Measurements from ENCODE around the gene LZIC.
"Not testable (repeated sequence)": the region's sequence is repeated elsewhere in the genome, so short reads cannot be mapped to it uniquely, and the experiment has no call there.

Gene LZIC

DNA sequence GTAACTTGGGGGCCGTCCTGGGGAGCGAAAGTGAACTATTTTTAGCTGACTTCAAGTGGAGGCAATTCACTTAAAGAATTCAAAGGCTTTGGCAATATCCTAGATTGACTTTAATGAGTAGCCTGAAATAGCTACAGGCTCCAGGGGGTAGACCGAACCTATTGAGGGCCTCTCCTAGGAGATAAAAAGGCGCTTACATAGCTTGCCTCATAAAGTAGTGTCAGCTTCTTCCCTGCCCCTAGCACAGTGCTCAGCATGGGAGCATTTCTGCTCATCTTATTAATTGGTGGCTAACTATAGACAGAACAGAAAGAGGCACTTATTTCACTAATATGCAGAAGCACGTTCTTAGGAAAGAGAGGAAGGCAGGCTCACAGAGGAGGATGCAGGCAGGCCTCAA is 20.8 kb downstream of the LZIC start:
- Mint-ChIP-seq H3K4me3 (no peak overlapping the region), H3K4me1 (ENCODE audit: low read depth) (peaks cover 6% of the 10 kb centered on the region), H3K36me3 (ENCODE audit: low read depth) (no peaks in the 10 kb centered on the region), H3K9me3 (no peaks in the 10 kb centered on the region), H3K27ac (no peak overlapping the region), H3K27me3 (peaks cover 6% of the 10 kb centered on the region)
- intact Hi-C loops (cut with micrococcal nuclease): no loop called here

DNA sequence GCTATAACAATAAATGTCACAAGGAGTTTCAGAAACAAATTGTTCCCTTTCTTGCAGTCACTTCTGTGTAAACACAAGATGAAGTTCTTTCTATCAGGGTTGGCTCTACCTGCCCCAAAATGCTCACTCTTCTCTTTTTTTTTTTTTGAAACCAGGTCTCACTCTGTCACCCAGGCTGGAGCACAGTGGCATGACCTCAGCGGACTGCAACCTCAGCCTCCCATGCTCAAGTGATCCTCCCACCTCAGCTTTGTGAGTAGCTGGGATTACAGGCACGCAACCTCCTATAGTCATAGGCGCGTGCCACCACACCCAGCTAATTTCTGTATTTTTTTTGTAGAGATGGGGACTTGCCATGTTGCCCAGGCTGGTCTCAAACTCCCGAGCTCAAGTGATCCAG is 22.6 kb downstream of the LZIC start:
- intact Hi-C loops (cut with micrococcal nuclease): no loop called here
- Mint-ChIP-seq H3K9me3 (no peaks in the 10 kb centered on the region), H3K4me1 (ENCODE audit: low read depth) (no peaks in the 10 kb centered on the region), H3K4me3 (no peak overlapping the region), H3K27me3 (peaks cover 6% of the 10 kb centered on the region), H3K36me3 (ENCODE audit: low read depth) (no peaks in the 10 kb centered on the region), H3K27ac (no peak overlapping the region)

DNA sequence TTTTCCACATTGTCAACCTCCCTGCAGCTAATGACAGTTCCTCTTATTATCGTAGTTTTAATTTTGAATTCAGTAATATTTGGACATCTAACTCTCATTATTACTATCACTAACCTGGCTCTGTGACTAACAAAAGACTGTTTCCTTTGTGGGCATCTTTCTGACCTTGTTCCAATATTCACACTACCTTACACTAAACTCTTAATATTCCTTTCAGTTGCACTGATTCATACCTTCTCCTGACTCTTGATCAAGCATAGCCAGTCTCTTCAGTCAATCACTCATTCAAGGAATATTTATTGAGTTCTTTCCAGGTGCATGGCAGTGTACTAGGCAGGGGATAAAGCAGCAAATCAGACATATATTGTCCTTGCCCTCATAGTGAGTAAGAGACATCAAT is 25.3 kb downstream of the LZIC start:
- H3K4me3 Mint-ChIP-seq: no peak overlapping the region
- H3K4me1 Mint-ChIP-seq (ENCODE audit: low read depth): peaks cover under 1% of the 10 kb centered on the region
- no peaks in the 10 kb centered on the region for H3K36me3 Mint-ChIP-seq (ENCODE audit: low read depth)
- H3K9me3 Mint-ChIP-seq: no peaks in the 10 kb centered on the region
- H3K27ac Mint-ChIP-seq: no peak overlapping the region
- intact Hi-C loops (cut with micrococcal nuclease): no loop called here
- H3K27me3 Mint-ChIP-seq: peaks cover 6% of the 10 kb centered on the region

DNA sequence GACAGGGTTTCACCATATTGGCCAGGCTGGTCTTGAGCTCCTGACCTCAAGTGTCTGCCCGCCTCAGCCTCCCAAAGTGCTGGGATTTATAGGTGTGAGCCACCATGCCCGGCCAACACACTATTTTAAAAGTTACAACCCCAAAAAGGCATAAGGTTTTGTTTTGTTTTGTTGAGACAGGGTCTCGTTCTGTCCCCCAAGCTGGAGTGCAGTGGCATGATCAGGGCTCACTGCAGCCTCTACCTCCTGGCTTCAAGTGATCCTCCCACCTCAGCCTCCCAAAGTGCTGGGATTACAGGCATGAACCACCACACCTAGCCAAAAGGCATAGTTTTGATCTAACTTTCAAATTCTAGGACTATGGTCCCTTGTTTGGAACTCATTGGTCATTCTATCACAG is 25.7 kb downstream of the LZIC start:
- H3K4me3 Mint-ChIP-seq; H3K27me3 Mint-ChIP-seq; intact Hi-C loops (cut with micrococcal nuclease); H3K9me3 Mint-ChIP-seq; H3K27ac Mint-ChIP-seq; H3K4me1 Mint-ChIP-seq (ENCODE audit: low read depth); H3K36me3 Mint-ChIP-seq (ENCODE audit: low read depth): not testable (repeated sequence)

DNA sequence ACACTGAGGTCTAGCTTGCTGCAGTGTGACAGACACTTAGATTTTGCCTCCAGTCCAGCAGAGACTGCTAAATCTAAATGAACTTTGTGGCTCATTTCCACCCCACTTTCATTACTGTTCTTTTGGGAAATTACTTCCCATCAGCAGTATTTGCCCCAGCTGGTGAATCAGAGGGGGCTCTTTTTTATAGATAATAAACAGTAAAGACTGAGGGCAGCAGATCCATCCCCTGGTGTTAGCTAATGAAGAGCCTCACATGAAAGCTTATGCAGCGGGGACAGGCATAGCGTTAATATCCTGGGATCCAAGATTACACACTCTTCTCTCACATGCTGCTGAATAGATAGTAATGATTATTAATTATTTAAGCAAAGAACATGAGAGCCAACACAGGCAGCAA is 26.7 kb downstream of the LZIC start:
- peaks cover 13% of the 10 kb centered on the region for H3K4me1 Mint-ChIP-seq (ENCODE audit: low read depth)
- intact Hi-C loops (cut with micrococcal nuclease): no loop called here
- no peaks in the 10 kb centered on the region for H3K36me3 Mint-ChIP-seq (ENCODE audit: low read depth)
- H3K4me3 Mint-ChIP-seq: no peak overlapping the region
- H3K27ac Mint-ChIP-seq: no peak overlapping the region
- H3K9me3 Mint-ChIP-seq: no peaks in the 10 kb centered on the region
- peaks cover 6% of the 10 kb centered on the region for H3K27me3 Mint-ChIP-seq

DNA sequence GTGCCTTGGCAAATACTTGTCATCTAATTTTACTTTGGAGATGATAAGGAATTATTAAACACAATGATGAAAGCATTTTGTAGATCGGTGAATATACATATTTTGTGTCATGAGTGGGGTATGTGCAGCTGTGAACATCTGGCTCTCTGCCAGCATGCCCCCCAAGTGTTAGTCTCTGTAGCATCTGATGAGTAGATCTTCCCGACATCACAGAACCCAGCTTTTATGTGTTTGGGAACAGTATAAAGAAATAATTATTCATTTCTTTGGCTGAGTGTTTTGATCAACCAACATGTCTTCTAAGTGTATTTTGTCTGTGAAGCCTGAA is 28.6 kb downstream of the LZIC start:
- intact Hi-C loops (cut with micrococcal nuclease): no loop called here
- no peaks in the 10 kb centered on the region for H3K9me3 Mint-ChIP-seq

DNA sequence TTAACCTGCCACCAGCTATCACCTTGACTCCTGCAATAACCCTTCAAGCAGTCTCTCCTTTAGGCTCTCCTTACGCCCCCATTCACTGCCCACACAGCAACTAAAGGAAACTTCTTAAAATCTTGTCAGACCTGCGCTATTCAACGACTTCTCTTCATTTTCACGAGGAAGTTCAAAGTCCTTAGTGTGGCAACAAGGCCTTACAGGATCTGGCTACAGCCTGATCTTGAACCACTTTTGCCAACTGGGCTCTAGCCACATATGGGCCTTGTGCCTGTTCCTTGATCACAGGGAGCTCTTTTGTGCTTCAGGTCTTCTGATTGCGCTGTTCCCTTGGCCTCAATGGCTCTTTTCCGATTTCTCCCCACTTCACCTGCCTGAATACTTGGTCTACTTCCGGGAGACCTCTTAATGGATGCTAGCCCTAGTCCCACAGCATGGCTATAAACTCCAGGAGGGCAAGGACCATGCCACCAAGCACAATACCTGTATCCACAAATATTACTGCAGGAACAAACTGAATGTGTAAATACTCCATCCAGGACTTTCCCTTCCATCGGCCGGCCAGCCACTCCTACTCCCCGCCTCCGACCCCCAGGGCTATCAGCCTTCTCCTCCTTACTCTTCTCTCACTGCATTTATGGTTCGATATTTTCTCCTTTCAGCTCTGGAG is 30.8 kb downstream of the LZIC start:
- Mint-ChIP-seq H3K36me3 (ENCODE audit: low read depth) (peaks cover 19% of the 10 kb centered on the region), H3K4me3 (no peak overlapping the region), H3K9me3 (no peaks in the 10 kb centered on the region), H3K4me1 (ENCODE audit: low read depth) (peaks cover 42% of the 10 kb centered on the region), H3K27ac (peak overlapping the region; percentile 60), H3K27me3 (no peaks in the 10 kb centered on the region)
- intact Hi-C loops (cut with micrococcal nuclease): no loop called here

More for the DNA sequence above, 28.6 kb downstream of the LZIC start:
- peaks cover 20% of the 10 kb centered on the region for H3K4me1 Mint-ChIP-seq (ENCODE audit: low read depth)
- H3K4me3 Mint-ChIP-seq: no peak overlapping the region
- H3K27me3 Mint-ChIP-seq: peaks cover 6% of the 10 kb centered on the region
- no peak overlapping the region for H3K27ac Mint-ChIP-seq
- peaks cover 8% of the 10 kb centered on the region for H3K36me3 Mint-ChIP-seq (ENCODE audit: low read depth)

DNA sequence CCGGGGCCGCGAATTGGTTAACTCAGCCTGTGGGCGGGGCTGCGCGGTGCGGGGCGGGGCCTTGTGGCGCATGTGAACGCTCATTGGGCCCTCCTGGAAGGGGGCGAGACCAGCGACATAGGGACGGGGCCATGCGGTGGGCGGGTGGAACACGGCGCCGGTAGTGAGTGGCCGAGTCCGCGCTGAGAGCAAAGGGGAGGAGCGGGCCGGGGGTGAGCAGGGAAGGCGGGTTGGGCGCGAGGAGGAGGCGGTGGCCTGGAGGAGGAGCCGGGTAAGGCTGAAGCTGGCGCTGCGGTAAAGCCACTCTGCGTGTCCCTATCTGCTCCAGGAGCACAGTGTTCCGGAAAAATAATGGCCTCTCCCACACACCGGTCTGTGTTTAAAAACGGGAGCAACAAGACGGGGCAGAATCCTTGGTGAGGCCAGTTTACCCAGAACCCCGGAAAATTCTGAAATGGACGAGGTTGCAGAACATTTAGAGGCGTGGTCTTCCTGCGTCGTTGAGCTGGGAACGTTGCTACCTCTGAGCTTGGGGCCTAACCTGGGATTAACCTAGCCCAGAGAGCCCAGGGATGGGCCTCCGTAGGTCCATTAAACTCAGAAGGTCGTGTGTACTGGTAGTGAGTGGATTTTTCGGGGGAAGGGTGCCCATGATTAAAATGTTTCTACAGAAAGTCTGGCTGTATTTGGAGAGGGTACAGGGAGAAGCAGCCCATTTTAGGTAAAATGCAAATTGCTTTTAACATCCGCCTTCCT is 32.6 kb downstream of the LZIC start:
- H3K27me3 Mint-ChIP-seq: no peaks in the 10 kb centered on the region
- intact Hi-C loops (cut with micrococcal nuclease): loop anchor here (1.0 to 2.0 kb wide), 2 partner anchors 36 to 122 kb away; partner anchors contain the start of gene UBE4B
- H3K4me1 Mint-ChIP-seq (ENCODE audit: low read depth): peaks cover 55% of the 10 kb centered on the region
- peak overlapping the region; percentile 90 for H3K4me3 Mint-ChIP-seq
- H3K36me3 Mint-ChIP-seq (ENCODE audit: low read depth): peaks cover 34% of the 10 kb centered on the region
- H3K27ac Mint-ChIP-seq: peak overlapping the region; percentile 98
- H3K9me3 Mint-ChIP-seq: no peaks in the 10 kb centered on the region

DNA sequence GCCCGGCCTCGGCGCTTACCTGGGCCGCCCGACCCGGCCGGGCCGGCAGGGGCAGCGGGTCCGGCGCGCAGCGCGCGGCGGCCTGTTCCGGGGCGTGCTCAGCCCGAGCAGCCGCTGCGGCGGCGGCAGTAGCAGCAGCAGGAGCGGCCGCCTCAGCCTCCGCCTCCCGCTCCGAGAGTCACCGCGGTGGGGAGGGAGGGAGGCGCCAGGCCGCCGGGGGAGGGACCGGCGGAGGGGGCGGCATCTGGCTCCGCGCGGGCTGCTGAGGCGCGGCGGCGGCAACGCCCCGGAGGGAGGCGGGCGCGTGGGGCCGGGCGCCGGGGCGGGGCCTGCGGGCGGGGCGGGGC is 33.1 kb downstream of the LZIC start, which contains the start of gene CTNNBIP1:
Gene CTNNBIP1, minus strand, starts transcription at position 194 of the 347 bp plus-strand sequence. CDS start 38,205 bp downstream, outside the sequence.
- Mint-ChIP-seq H3K36me3 (ENCODE audit: low read depth) (peaks cover 34% of the 10 kb centered on the region), H3K27ac (peak within 1 kb of the TSS; percentile 98), H3K4me1 (ENCODE audit: low read depth) (peaks cover 61% of the 10 kb centered on the region), H3K27me3 (no peaks in the 10 kb centered on the region), H3K4me3 (peak within 1 kb of the TSS; percentile 99), H3K9me3 (no peaks in the 10 kb centered on the region)
- intact Hi-C loops (cut with micrococcal nuclease): loop anchor here (1.0 to 2.0 kb wide), 2 partner anchors 35 to 122 kb away; partner anchors contain the start of gene UBE4B

DNA sequence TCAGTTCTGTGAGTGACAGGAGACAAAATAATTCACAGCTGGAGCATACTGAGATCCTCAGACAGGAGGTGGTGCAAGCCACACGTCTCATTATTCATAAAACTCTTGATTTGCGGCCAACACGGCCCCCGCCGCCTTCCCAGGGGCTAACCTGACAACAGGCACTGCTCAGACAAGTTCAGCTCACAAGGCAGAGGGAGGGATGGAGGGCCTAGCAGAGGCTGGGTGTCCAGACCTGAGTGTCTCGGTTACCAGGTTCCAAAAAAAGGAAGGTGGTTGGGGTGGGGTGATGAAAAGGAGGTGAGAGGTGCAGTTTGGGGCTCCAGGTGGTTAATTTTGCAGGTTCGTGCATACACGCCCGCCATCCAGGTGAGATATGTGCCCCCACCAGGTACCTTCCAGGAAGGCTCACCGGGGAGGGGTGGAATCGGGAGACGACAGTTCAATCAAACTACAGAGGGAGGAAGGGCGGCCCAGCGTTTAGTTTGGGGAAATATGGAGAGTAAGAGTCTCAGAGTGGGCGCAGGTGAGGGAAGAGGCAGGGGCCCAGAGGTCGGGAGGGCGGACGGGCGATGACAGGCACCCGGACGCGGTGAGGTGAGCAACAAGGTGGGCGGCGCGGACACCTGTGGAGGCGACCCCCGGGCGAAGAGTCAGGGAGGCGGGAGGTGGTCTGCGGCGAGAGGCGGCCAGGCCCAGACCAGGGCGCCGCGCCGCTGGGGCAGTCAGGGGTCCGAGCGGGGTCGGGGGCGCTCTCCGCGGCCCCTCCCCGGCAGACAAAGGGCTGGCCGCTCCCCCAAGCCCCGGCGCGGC is 33.8 kb downstream of the LZIC start:
- Mint-ChIP-seq H3K9me3 (no peaks in the 10 kb centered on the region), H3K27ac (peak overlapping the region; percentile 97), H3K36me3 (ENCODE audit: low read depth) (peaks cover 34% of the 10 kb centered on the region), H3K27me3 (no peaks in the 10 kb centered on the region), H3K4me3 (peak overlapping the region; percentile 99), H3K4me1 (ENCODE audit: low read depth) (peaks cover 67% of the 10 kb centered on the region)
- intact Hi-C loops (cut with micrococcal nuclease): loop anchor here (1.0 to 2.0 kb wide), 2 partner anchors 35 to 123 kb away; partner anchors contain the start of gene UBE4B

DNA sequence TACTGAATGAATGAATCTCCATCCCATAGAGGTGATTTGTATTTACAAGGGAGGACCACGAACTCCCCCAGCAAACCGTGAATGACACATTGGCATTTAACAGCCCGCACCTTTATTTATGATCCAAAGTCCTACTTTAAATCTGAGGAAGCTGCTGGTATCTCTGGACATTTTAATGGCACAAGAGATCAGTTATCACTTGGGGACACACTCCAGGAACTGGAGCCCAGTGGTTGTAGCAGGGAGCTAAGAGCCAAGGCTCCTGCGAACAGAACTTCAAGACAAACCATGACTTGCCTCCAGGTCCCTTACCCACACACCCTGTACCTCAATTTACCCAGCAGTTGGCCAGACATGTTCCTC is 34.3 kb downstream of the LZIC start:
- no peaks in the 10 kb centered on the region for H3K27me3 Mint-ChIP-seq
- H3K4me1 Mint-ChIP-seq (ENCODE audit: low read depth): peaks cover 70% of the 10 kb centered on the region
- H3K36me3 Mint-ChIP-seq (ENCODE audit: low read depth): peaks cover 34% of the 10 kb centered on the region
- H3K9me3 Mint-ChIP-seq: no peaks in the 10 kb centered on the region
- peak overlapping the region; percentile 99 for H3K4me3 Mint-ChIP-seq
- intact Hi-C loops (cut with micrococcal nuclease): no loop called here
- peak overlapping the region; percentile 97 for H3K27ac Mint-ChIP-seq

DNA sequence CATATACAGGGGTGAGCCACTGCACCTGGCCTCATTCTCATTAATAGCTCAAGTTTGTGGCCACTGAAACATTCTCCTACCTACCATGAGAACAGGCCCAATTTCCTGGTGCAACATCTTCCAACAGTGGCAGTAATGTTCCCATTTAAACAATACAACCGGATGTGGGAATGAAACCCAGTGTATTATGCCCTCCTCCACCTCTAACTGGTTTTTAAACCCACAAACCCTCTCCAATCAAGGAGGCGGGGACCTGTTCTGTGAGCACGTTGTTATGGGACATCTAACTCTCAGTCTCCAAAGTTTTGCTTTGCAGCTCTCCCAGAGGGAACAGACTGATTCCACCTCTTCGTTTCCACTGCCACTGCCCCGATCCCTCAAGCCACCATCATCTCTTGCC is 35.8 kb downstream of the LZIC start:
- H3K4me3 Mint-ChIP-seq: no peak overlapping the region
- H3K9me3 Mint-ChIP-seq: no peaks in the 10 kb centered on the region
- intact Hi-C loops (cut with micrococcal nuclease): no loop called here
- no peaks in the 10 kb centered on the region for H3K27me3 Mint-ChIP-seq
- H3K36me3 Mint-ChIP-seq (ENCODE audit: low read depth): peaks cover 34% of the 10 kb centered on the region
- H3K4me1 Mint-ChIP-seq (ENCODE audit: low read depth): peaks cover 68% of the 10 kb centered on the region
- H3K27ac Mint-ChIP-seq: peak overlapping the region; percentile 7

DNA sequence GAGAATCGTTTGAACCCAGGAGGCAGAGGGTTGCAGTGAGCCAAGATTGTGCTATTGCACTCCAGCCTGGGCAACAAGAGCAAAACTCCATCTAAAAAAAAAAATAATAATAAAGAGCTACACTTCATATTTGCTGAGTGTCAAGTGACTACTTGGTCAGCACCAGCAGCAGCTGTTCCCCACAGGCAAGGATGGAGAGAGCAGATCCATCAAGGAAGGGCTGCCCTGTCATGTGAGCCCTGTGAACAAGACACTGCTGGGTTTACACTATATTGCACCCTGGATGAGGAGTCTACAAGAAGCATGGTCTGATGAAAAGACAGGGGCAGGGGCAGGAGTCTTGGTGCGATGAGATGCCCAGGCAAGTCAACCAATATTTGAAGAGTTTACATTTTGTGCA is 36.7 kb downstream of the LZIC start:
- intact Hi-C loops (cut with micrococcal nuclease): no loop called here
- no peaks in the 10 kb centered on the region for H3K27me3 Mint-ChIP-seq
- H3K36me3 Mint-ChIP-seq (ENCODE audit: low read depth): peaks cover 34% of the 10 kb centered on the region
- H3K27ac Mint-ChIP-seq: no peak overlapping the region
- H3K4me3 Mint-ChIP-seq: no peak overlapping the region
- H3K4me1 Mint-ChIP-seq (ENCODE audit: low read depth): peaks cover 71% of the 10 kb centered on the region
- H3K9me3 Mint-ChIP-seq: no peaks in the 10 kb centered on the region

DNA sequence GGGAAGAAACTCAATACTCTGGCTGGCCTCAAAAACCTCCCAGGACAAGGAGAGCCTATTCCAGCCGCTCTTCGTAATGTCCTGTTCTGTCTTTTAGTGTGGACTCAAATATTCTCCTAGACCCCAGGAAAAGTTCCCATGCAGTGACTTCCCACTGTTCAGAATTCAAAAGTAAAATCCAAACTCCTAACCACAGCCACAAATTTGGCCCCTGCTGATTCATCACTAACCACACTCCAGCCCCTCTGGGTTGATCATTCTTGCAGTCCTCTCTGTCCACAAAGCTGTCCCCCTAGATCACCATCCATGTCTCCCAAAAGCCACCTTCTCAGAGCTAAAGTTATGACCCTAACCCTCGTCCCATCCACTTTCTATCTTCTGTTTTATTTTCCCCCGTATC is 38.2 kb downstream of the LZIC start:
- Mint-ChIP-seq H3K4me1 (ENCODE audit: low read depth) (peaks cover 79% of the 10 kb centered on the region), H3K36me3 (ENCODE audit: low read depth) (peaks cover 36% of the 10 kb centered on the region), H3K27ac (peak overlapping the region; percentile 70), H3K4me3 (no peak overlapping the region), H3K27me3 (no peaks in the 10 kb centered on the region), H3K9me3 (no peaks in the 10 kb centered on the region)
- intact Hi-C loops (cut with micrococcal nuclease): no loop called here

All from dendritic cell treated with granulocyte-macrophage colony-stimulating factor and Interleukin-4, amounts not matched to agents 40 ng/mL and 50 ng/mL, for 4 days (primary cell).